Renal cortex interstitium (tissue), 15 donors: ENCODE measurements around the gene CEP128. TPM values are rescaled to one million over a fixed set of nuclear protein-coding genes. Genes with fewer than 3 reads are reported as not detected.

ENCODE experiments used
- DNase-seq, 11 donors: peaks; one replicate each; pipeline ENCODE4 v3.0.0-alpha.2; 2013; ENCODE audit warnings: low read depth in 9 of 11, low spot score in 4 of 11; ENCODE audit errors: extremely low read depth in 1 of 11
- long read RNA-seq, 16 experiments: transcript quantifications; one replicate each; lab custom pipeline, GENCODE V29; 2026
- polyA plus RNA-seq, 3 donors: library from polyadenylated mRNA; unstranded; fragments of 120-200 nt; gene quantifications; one replicate each; pipeline ENCODE4 v1.2.1, GENCODE V29; 2013; ENCODE audit not compliant: insufficient read length in 3 of 3

The CEP128 gene
- 1 to 10 TPM; 5.6 to 6.7 (median 5.9) TPM for polyA plus RNA-seq
- long read RNA-seq, donor 1: 0 reads
- long read RNA-seq, donor 2: 0 reads
- long read RNA-seq, donor 3: 0 reads
- long read RNA-seq, donor 4: 0 reads
- long read RNA-seq, donor 5: 0 reads
- long read RNA-seq, donor 6, partial matches to known transcripts: 0 of 1 reads
- long read RNA-seq, donor 6, other reads (novel, unspliced or antisense): 0 of 1 reads
- long read RNA-seq, donor 7: 0 reads
- long read RNA-seq, donor 8: 0 reads
- long read RNA-seq, donor 9: 0 reads
- long read RNA-seq, donor 10: 0 reads
- long read RNA-seq, donor 11: 0 reads
- long read RNA-seq, donor 12: 0 reads
- long read RNA-seq, donor 13: 0 reads
- long read RNA-seq, donor 14: 0 reads
- long read RNA-seq, donor 15: 0 reads
- long read RNA-seq, donor 16, partial matches to known transcripts: 0 of 1 reads
- long read RNA-seq, donor 16, other reads (novel, unspliced or antisense): 0 of 1 reads

GRCh38 chr14:80941241-80942185, at the start of gene CEP128:
Gene CEP128 (minus strand): TSS chr14:80941738.
- peak; percentile 91 to 97 (median 94) for DNase-seq

- DNase-seq: no peak
Observed at GRCh38 chr14:80988735-80989429, 47.3 kb upstream of the CEP128 start.

GRCh38 chr14:80988192-80988591, 46.7 kb upstream of the CEP128 start:
- no peak for DNase-seq

- DNase-seq: peak in 9 of 11 donors; percentile 41 to 69 (median 48)
Observed at GRCh38 chr14:80987235-80988032, 45.9 kb upstream of the CEP128 start.

GRCh38 chr14:80982711-80983110, 41.2 kb upstream of the CEP128 start:
- no peak for DNase-seq

- DNase-seq: no peak
Observed at GRCh38 chr14:80981673-80982072, 40.1 kb upstream of the CEP128 start.

- no peak for DNase-seq
Observed at GRCh38 chr14:80981156-80981555, 39.6 kb upstream of the CEP128 start.

- DNase-seq: no peak
Observed at GRCh38 chr14:80979951-80980350, 38.4 kb upstream of the CEP128 start.

GRCh38 chr14:80978403-80978802, 36.9 kb upstream of the CEP128 start:
- no peak for DNase-seq

GRCh38 chr14:80977221-80977620, 35.7 kb upstream of the CEP128 start:
- DNase-seq: no peak

- no peak for DNase-seq
Observed at GRCh38 chr14:80974679-80975078, 33.1 kb upstream of the CEP128 start.

GRCh38 chr14:80973931-80974641, 32.5 kb upstream of the CEP128 start:
- DNase-seq: peak in 2 of 11 donors; percentile 5 to 7

- no peak for DNase-seq
Observed at GRCh38 chr14:80965037-80965436, 23.5 kb upstream of the CEP128 start.

GRCh38 chr14:80959496-80959895, 18.0 kb upstream of the CEP128 start:
- DNase-seq: no peak

GRCh38 chr14:80958939-80959338, 17.4 kb upstream of the CEP128 start:
- no peak for DNase-seq

- no peak for DNase-seq
Observed at GRCh38 chr14:80958226-80958625, 16.7 kb upstream of the CEP128 start.

GRCh38 chr14:80957613-80958012, 16.1 kb upstream of the CEP128 start:
- DNase-seq: no peak

- DNase-seq: no peak
Observed at GRCh38 chr14:80956922-80957321, 15.4 kb upstream of the CEP128 start.
